ENCODE results near the gene CCDC39.
"Not testable (repeated sequence)": the region's sequence is repeated elsewhere in the genome, so short reads cannot be mapped to it uniquely, and the experiment has no call there.

CCDC39 gene

GRCh38 chr3:180619723-180620122 lies 59.6 kb downstream of the CCDC39 start:
- DNase-seq: no peak

- not testable (repeated sequence) for DNase-seq
Measured at GRCh38 chr3:180618563-180618962, 60.7 kb downstream of the CCDC39 start.

DNA sequence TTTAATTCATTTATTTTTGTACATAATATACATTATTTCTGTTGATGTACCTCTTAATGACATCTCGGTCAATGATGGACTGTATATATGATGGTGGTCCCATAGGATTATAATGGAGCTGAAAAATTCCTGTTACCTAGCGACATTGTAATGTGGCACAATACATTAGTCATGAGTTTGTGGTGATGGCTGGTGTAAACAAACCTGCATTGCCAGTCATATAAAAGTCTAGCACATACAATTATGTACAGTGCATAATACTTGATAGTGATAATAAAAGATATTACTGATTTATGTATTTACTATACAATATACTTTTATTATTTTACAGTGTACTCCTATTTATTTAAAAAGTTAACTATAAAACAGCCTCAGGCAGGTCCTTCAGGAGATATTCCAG lies 62.2 kb downstream of the CCDC39 start:
- DNase-seq: no peak

DNA sequence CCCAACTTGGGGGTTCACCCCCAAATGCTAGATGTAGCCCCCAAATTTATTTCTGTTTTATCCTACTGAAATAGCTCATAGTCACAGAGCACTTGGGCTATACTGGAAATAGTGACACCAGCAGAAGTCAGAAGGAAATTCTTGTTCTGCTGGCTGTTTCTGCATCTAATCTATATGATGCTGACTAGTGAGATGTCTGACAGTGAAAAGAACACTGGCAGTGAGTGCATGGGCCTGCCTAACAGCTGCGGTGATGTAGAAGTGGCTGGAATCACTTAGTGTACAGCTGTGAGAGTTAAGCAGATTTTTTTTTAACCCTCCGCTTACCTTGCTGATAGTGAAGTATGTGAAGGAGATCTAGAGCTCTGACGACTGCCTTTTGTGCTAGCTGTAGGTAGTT lies 63.3 kb downstream of the CCDC39 start:
- no peak for DNase-seq

GRCh38 chr3:180612364-180612763 lies 66.9 kb downstream of the CCDC39 start:
- DNase-seq: no peak

DNA sequence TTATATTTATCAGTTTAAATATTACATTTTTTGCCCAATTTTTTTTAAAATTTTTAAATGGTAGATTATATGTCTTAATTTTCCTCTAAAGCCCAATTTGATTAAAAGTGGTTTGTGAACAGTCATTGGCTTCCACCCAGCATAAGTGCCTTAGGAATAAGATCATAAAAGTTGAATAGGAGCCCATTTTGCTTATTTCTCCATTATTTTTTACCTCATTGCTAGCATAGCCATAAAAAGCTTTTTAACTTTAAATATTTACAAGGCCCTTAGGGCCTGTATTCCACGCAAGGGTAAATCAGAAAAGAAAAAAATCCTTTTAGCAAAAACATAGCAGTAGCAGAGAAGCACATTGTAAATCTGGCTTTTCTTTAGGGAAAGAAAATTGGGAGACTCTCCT lies 68.3 kb downstream of the CCDC39 start:
- DNase-seq: no peak

GRCh38 chr3:180601688-180602666 lies 77.3 kb downstream of the CCDC39 start, which contains the start of gene TTC14:
TSS of gene TTC14 (plus strand) at chr3:180602163. CDS start at chr3:180602262, 99 bp downstream.
- peak; percentile 96 for DNase-seq

GRCh38 chr3:180600473-180600872 lies 78.8 kb downstream of the CCDC39 start:
- no peak for DNase-seq

DNA sequence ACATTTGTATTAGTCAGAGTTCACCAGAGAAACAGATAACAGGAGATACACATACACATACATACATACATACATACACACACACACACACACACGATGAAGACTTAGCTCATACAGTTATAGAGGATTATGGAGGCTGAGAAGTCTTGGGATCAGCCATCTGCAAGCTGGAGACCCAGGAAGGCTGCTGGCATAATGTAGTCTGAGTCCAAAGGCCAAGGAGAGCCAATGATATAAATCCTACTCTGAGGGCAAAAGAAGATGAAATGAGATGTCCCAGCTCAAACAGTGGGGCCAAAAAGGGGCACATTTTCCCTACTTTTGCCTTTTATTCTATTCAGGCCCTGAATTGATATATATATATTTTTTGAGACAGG lies 83.7 kb downstream of the CCDC39 start:
- DNase-seq: no peak

- DNase-seq: peak; percentile 44
Measured at GRCh38 chr3:180594631-180595558, 84.4 kb downstream of the CCDC39 start.

DNA sequence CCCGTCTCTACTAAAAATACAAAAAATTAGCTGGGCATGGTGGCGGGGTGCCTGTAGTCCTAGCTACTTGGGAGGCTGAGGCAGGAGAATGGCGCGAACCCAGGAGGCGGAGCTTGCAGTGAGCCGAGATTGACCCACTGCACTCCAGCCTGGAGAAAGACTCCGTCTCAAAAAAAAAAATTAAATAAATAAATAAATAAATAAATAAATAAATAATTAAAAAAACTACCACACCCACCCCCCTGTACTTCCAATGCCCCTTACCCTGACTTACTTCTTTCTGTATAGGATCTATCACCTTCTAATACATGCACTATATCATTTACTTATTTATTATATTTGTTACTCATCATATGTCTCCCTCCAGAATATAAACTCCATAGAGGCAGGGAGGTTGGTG lies 85.7 kb downstream of the CCDC39 start:
- DNase-seq: not testable (repeated sequence)

DNA sequence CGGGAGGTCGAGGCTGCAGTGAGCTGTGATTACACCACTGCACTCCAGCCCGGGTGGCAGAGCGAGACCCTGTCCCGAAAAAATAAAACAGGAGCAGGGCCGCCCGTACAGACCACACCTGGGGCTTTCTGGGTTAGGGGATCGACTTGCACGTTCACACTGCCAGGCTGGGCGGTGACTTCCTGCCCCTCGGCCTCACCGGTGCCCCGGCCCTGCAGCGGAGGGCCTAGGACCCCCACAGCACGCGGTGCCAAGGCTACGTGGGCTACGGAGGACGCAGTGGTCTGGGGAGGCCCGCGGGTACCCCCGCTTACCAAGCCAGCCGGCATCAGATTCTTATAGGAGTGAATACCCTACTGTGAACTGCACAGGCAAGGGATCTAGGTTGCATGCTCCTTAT lies 88.9 kb downstream of the CCDC39 start:
- no peak for DNase-seq

- DNase-seq: no peak
Measured at GRCh38 chr3:180580934-180581333, 98.4 kb downstream of the CCDC39 start.

- no peak for DNase-seq
Measured at GRCh38 chr3:180575571-180575970, 103.7 kb downstream of the CCDC39 start.

DNA sequence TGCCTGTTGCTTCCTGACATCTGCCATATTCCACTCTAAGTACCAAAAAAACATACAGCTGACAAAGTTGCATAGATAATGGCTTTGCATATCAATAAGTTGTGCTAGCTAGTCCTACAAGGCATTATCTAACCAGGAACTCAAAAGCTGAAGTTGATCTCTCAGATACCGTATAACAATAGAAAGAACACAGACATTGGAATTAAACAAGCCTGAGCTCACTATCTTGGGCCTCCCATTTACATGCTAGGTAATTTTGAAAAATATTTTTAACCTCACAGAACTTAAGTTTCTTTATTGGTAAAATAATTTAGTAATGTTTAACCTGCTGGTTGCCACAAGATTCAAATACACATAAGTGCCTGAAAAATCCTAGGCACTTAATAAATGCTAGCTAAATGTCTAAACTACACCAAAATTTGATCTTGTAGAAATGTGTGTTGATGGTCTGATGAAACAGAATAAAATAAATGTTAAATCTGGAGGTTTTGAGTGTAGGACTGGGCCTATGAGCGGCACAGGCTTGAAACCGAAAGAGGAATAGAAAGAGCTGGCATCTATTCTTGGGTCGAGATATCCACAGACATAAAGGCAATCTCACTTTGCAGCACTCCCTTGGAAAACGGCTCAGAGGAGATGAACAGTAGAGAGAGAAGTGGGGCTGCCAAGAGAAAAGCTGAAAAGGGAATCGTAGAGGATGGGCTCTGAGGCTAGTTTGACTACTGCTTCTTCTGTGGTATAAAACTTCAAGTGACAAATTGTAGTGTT lies 107.3 kb downstream of the CCDC39 start:
- no peak for DNase-seq

- no peak for DNase-seq
Measured at GRCh38 chr3:180570238-180570637, 109.1 kb downstream of the CCDC39 start.

GRCh38 chr3:180564676-180565075 lies 114.6 kb downstream of the CCDC39 start:
- DNase-seq: no peak
